Measurements from ENCODE around the gene SCUBE3. TPM values are rescaled to one million over a fixed set of nuclear protein-coding genes. Genes with fewer than 3 reads are reported as not detected.

The SCUBE3 gene
- polyA plus RNA-seq, 1 donor from 2014 or later = 7.3 TPM

GRCh38 chr6:35291491-35291890, 77.7 kb downstream of the SCUBE3 start:
- TF ChIP-seq EZH2 (IDR thresholded peaks at IDR 0.05; ENCODE audit: borderline replicate concordance, insufficient read depth, low read length, poor library complexity, severe bottlenecking) (no peak), CTCF (IDR thresholded peaks at IDR 0.05; ENCODE audit: poor library complexity, severe bottlenecking) (no peak), SMC3 (conservative IDR thresholded peaks at IDR 0.05; ENCODE audit: poor library complexity) (no peak), TAF1 (IDR thresholded peaks at IDR 0.05; ENCODE audit: low read depth) (no peak), EP300 (conservative IDR thresholded peaks at IDR 0.05; ENCODE audit: poor library complexity, severe bottlenecking) (no peak), REST (IDR thresholded peaks at IDR 0.05; ENCODE audit: borderline replicate concordance) (no peak), RAD21 (conservative IDR thresholded peaks at IDR 0.05) (no peak), POLR2AphosphoS5 (IDR thresholded peaks at IDR 0.05) (no peak), MXI1 (conservative IDR thresholded peaks at IDR 0.05; ENCODE audit: poor library complexity, severe bottlenecking) (no peak)
- Histone ChIP-seq H3K9me2 (ENCODE audit: insufficient read depth, low read length) (no peaks in the 10 kb centered on the region), H3K79me2 (replicated peaks; ENCODE audit: insufficient read depth, low read length) (no peaks in the 10 kb centered on the region), H3F3A (ENCODE audit: insufficient read depth, low read length, poor library complexity, severe bottlenecking) (no peaks in the 10 kb centered on the region), H3K9ac (ENCODE audit: low read length) (no peak overlapping the region), H3K4me2 (ENCODE audit: low read length) (no peak overlapping the region), H3K9me3 (ENCODE audit: low read length) (no peaks in the 10 kb centered on the region), H3K36me3 (ENCODE audit: insufficient read depth, low read length) (peaks cover 2% of the 10 kb centered on the region), H4K20me1 (ENCODE audit: insufficient read depth) (no peaks in the 10 kb centered on the region), H3K27ac (ENCODE audit: low read length) (no peak overlapping the region), H3K27me3 (ENCODE audit: insufficient read depth, low read depth, low read length) (no peaks in the 10 kb centered on the region), H2AFZ (ENCODE audit: low read depth, low read length) (no peak overlapping the region), H3K4me3 (ENCODE audit: low read length) (no peak overlapping the region)

- no peaks in the 10 kb centered on the region for H3K36me3 ChIP-seq (ENCODE audit: insufficient read depth, low read length)
- H3K9me2 ChIP-seq (ENCODE audit: insufficient read depth, low read length) = no peaks in the 10 kb centered on the region
- no peak overlapping the region for H3K4me3 ChIP-seq (ENCODE audit: low read length)
- no peaks in the 10 kb centered on the region for H3K9me3 ChIP-seq (ENCODE audit: low read length)
- H3K27ac ChIP-seq (ENCODE audit: low read length) = no peak overlapping the region
- no peaks in the 10 kb centered on the region for H3K27me3 ChIP-seq (ENCODE audit: insufficient read depth, low read depth, low read length)
- H2AFZ ChIP-seq (ENCODE audit: low read depth, low read length) = no peak overlapping the region
- no peaks in the 10 kb centered on the region for H3K79me2 ChIP-seq (replicated peaks; ENCODE audit: insufficient read depth, low read length)
- H3K4me2 ChIP-seq (ENCODE audit: low read length) = no peak overlapping the region
- no peak overlapping the region for H3K9ac ChIP-seq (ENCODE audit: low read length)
- H4K20me1 ChIP-seq (ENCODE audit: insufficient read depth) = no peaks in the 10 kb centered on the region
- no peaks in the 10 kb centered on the region for H3F3A ChIP-seq (ENCODE audit: insufficient read depth, low read length, poor library complexity, severe bottlenecking)
- no peak for TF ChIP-seq POLR2AphosphoS5 (IDR thresholded peaks at IDR 0.05)
- TF ChIP-seq EP300 (conservative IDR thresholded peaks at IDR 0.05; ENCODE audit: poor library complexity, severe bottlenecking) = no peak
- TF ChIP-seq RAD21 (conservative IDR thresholded peaks at IDR 0.05) = no peak
These were observed 78.7 kb downstream of the SCUBE3 start for GRCh38 chr6:35292494-35292893.

GRCh38 chr6:35293681-35294080, 79.9 kb downstream of the SCUBE3 start:
- Histone ChIP-seq H3F3A (ENCODE audit: insufficient read depth, low read length, poor library complexity, severe bottlenecking) (no peaks in the 10 kb centered on the region), H2AFZ (ENCODE audit: low read depth, low read length) (no peak overlapping the region), H3K9ac (ENCODE audit: low read length) (no peak overlapping the region), H3K9me2 (ENCODE audit: insufficient read depth, low read length) (no peaks in the 10 kb centered on the region), H3K4me3 (ENCODE audit: low read length) (no peak overlapping the region), H3K4me2 (ENCODE audit: low read length) (no peak overlapping the region), H3K27ac (ENCODE audit: low read length) (no peak overlapping the region), H3K27me3 (ENCODE audit: insufficient read depth, low read depth, low read length) (no peaks in the 10 kb centered on the region), H3K9me3 (ENCODE audit: low read length) (no peaks in the 10 kb centered on the region), H3K79me2 (replicated peaks; ENCODE audit: insufficient read depth, low read length) (no peaks in the 10 kb centered on the region), H3K36me3 (ENCODE audit: insufficient read depth, low read length) (no peaks in the 10 kb centered on the region), H4K20me1 (ENCODE audit: insufficient read depth) (no peaks in the 10 kb centered on the region)
- TF ChIP-seq EP300 (conservative IDR thresholded peaks at IDR 0.05; ENCODE audit: poor library complexity, severe bottlenecking) = no peak
- no peak for TF ChIP-seq REST (IDR thresholded peaks at IDR 0.05; ENCODE audit: borderline replicate concordance)
- TF ChIP-seq TAF1 (IDR thresholded peaks at IDR 0.05; ENCODE audit: low read depth) = no peak
- TF ChIP-seq CTCF (IDR thresholded peaks at IDR 0.05; ENCODE audit: poor library complexity, severe bottlenecking) = no peak
- TF ChIP-seq MXI1 (conservative IDR thresholded peaks at IDR 0.05; ENCODE audit: poor library complexity, severe bottlenecking) = no peak
- no peak for TF ChIP-seq SMC3 (conservative IDR thresholded peaks at IDR 0.05; ENCODE audit: poor library complexity)
- TF ChIP-seq POLR2AphosphoS5 (IDR thresholded peaks at IDR 0.05) = no peak
- no peak for TF ChIP-seq EZH2 (IDR thresholded peaks at IDR 0.05; ENCODE audit: borderline replicate concordance, insufficient read depth, low read length, poor library complexity, severe bottlenecking)
- no peak for TF ChIP-seq RAD21 (conservative IDR thresholded peaks at IDR 0.05)
